Neuronal stem cell (in vitro differentiated cells): ENCODE data around the gene IGF2BP3.

Source experiments
- DNase-seq: peaks from one replicate; pipeline ENCODE4 v3.0.0-alpha.2; 2013; ENCODE audit warnings: low spot score
- H2AFZ ChIP-seq: one replicate; pipeline ENCODE4 v1.6.1; 2013; ENCODE audit warnings: mild to moderate bottlenecking, low read length, inconsistent platforms
- H2AK5ac ChIP-seq: 2 replicates; pipeline ENCODE4 v1.6.1; 2013; ENCODE audit warnings: low read depth, mild to moderate bottlenecking, inconsistent platforms, low read length, moderate library complexity, mixed read lengths
- H2BK120ac ChIP-seq: 2 replicates; pipeline ENCODE4 v1.6.1; 2013; ENCODE audit warnings: low read depth, mild to moderate bottlenecking, inconsistent platforms, low read length, moderate library complexity, mixed read lengths
- H2BK12ac ChIP-seq: one replicate; pipeline ENCODE4 v1.6.1; 2013; ENCODE audit warnings: low read length, inconsistent platforms
- H2BK15ac ChIP-seq: 2 replicates; pipeline ENCODE4 v1.6.1; 2013; ENCODE audit warnings: mild to moderate bottlenecking, low read length, inconsistent platforms, mixed read lengths
- H2BK5ac ChIP-seq: one replicate; pipeline ENCODE4 v1.6.1; 2013; ENCODE audit warnings: inconsistent platforms, mild to moderate bottlenecking, low read length, moderate library complexity
- H3K14ac ChIP-seq: one replicate; pipeline ENCODE4 v1.6.1; 2013; ENCODE audit warnings: low read length, inconsistent platforms
- H3K18ac ChIP-seq: 2 replicates; pipeline ENCODE4 v1.6.1; 2013; ENCODE audit warnings: low read length, inconsistent platforms
- H3K23ac ChIP-seq: 2 replicates; pipeline ENCODE4 v1.6.1; 2013; ENCODE audit warnings: low read depth, mild to moderate bottlenecking, mixed read lengths, low read length, inconsistent platforms; ENCODE audit not compliant: poor library complexity
- H3K27ac ChIP-seq: replicated peaks from 3 replicates; pipeline ENCODE4 v1.5.1; 2013; ENCODE audit warnings: low read length, inconsistent platforms
- H3K27me3 ChIP-seq, 3 experiments: 2 replicates each; pipeline ENCODE4 v1.6.1; 2013; ENCODE audit warnings: low read length in 3 of 3, mild to moderate bottlenecking in 2 of 3, inconsistent platforms in 1 of 3, low read depth in 1 of 3, mixed read lengths in 1 of 3, moderate library complexity in 1 of 3; ENCODE audit not compliant: control insufficient read depth in 3 of 3, insufficient read depth in 3 of 3
- H3K36me3 ChIP-seq, 2 donors: replicated peaks in 1 of 2; 2 replicates each; pipeline ENCODE4 v1.6.1; 2013; ENCODE audit warnings: low read length in 2 of 2; ENCODE audit not compliant: control insufficient read depth in 2 of 2, insufficient read depth in 2 of 2
- H3K4ac ChIP-seq: 2 replicates; pipeline ENCODE4 v1.6.1; 2013; ENCODE audit warnings: inconsistent platforms, mild to moderate bottlenecking, low read length, moderate library complexity
- H3K4me1 ChIP-seq, 2 donors: 1 replicate in 1 of 2; 2 replicates in 1 of 2; pipeline ENCODE4 v1.6.1; 2013; ENCODE audit warnings: low read length in 2 of 2, low read depth in 1 of 2; ENCODE audit not compliant: control insufficient read depth in 2 of 2, insufficient read depth in 1 of 2
- H3K4me2 ChIP-seq: one replicate; pipeline ENCODE4 v1.6.1; 2013; ENCODE audit warnings: mild to moderate bottlenecking, low read length, inconsistent platforms; ENCODE audit not compliant: insufficient read depth, poor library complexity, severe bottlenecking
- H3K4me3 ChIP-seq, 2 donors: 2 replicates each; pipeline ENCODE4 v1.5.1; 2013; ENCODE audit warnings: low read length in 2 of 2, mild to moderate bottlenecking in 2 of 2, inconsistent platforms in 1 of 2, moderate library complexity in 1 of 2
- H3K79me1 ChIP-seq: one replicate; pipeline ENCODE4 v1.6.1; 2013; ENCODE audit warnings: low read depth, mild to moderate bottlenecking, inconsistent platforms, low read length, moderate library complexity
- H3K9ac ChIP-seq: one replicate; pipeline ENCODE4 v1.6.1; 2013; ENCODE audit warnings: mild to moderate bottlenecking, low read depth, low read length, inconsistent platforms; ENCODE audit not compliant: poor library complexity
- H3K9me3 ChIP-seq, 2 donors: replicated peaks in 1 of 2; 2 replicates each; pipeline versions ENCODE3 to v1.6.1; 2013; ENCODE audit warnings: low read length in 2 of 2, mild to moderate bottlenecking in 2 of 2, inconsistent platforms in 1 of 2, low read depth in 1 of 2, mixed read lengths in 1 of 2, moderate library complexity in 1 of 2; ENCODE audit not compliant: control insufficient read depth in 2 of 2, insufficient read depth in 1 of 2
- H4K8ac ChIP-seq: one replicate; pipeline ENCODE4 v1.6.1; 2013; ENCODE audit warnings: low read depth, mild to moderate bottlenecking, inconsistent platforms, low read length, moderate library complexity
- H4K91ac ChIP-seq: one replicate; pipeline ENCODE4 v1.6.1; 2013; ENCODE audit warnings: low read length, low read depth, mild to moderate bottlenecking, inconsistent platforms; ENCODE audit not compliant: poor library complexity
- WGBS, 2 donors: extraction: QIAGEN DNeasy Blood & Tissue Kit; methylation state at CpG; one replicate each; pipeline ENCODE4 v1.1.7; 2013; ENCODE audit warnings: missing lambda C conversion rate in 2 of 2, mixed read lengths in 1 of 2; ENCODE audit not compliant: insufficient read length in 2 of 2, insufficient replicate concordance in 1 of 2; ENCODE audit errors: extremely low coverage in 2 of 2; 5-methylcytosine and 5-hydroxymethylcytosine counted together

The IGF2BP3 gene

DNA sequence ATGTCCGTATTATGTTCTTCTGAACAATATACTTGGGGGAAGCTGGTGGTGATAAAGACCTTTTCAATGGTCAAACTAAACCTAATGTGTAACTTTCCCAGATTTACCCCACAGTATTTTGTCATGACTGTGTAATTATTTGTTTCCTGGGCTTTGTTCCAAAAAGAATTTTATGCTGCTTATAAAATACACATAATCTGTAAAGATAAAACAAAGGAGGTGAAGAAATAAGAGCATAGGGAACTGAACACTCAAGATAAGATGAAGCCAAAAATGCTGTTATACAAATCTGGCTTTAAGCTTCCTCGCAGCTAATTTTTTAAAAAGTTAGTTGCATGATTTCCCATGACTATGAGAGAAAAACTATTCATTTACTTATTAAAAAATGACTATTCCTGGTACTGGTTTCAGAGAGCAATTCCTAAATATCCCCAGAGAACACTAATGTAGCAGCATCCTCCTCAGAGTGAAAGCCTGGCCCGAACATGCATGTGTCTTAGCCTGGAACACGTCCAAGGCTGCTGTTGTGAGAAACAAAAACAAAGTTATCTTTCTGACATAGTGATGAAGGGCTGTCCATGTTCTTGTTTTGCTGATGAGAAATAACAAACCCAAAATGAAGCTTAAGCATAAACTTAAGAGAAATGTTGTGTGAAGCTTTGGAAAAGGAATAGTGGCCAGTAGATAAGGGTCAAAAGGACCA lies 137.2 kb downstream of the IGF2BP3 start:
- H3K79me1 ChIP-seq, result peaks cover 1% of the 10 kb centered on the region
- H2AK5ac ChIP-seq, result no peak overlapping the region
- H2BK12ac ChIP-seq, result no peak overlapping the region
- no peak overlapping the region for H3K14ac ChIP-seq
- WGBS, 2 donors, result no CpG with 5 or more reads among the region's 4 CpGs
- H3K27me3 ChIP-seq, result no peaks in the 10 kb centered on the region
- H4K91ac ChIP-seq, result no peak overlapping the region
- H3K4ac ChIP-seq, result no peak overlapping the region
- DNase-seq, result no peak
- H2AFZ ChIP-seq, result no peak overlapping the region
- H3K23ac ChIP-seq, result no peak overlapping the region
- no peaks in the 10 kb centered on the region for H3K4me1 ChIP-seq
- H2BK5ac ChIP-seq, result no peak overlapping the region
- no peak overlapping the region for H2BK120ac ChIP-seq
- no peak overlapping the region for H3K4me3 ChIP-seq
- no peak overlapping the region for H3K18ac ChIP-seq
- H3K4me2 ChIP-seq, result no peak overlapping the region
- H2BK15ac ChIP-seq, result no peak overlapping the region
- no peak overlapping the region for H3K27ac ChIP-seq
- peaks cover 3 to 6% of the 10 kb centered on the region in 2 donors for H3K9me3 ChIP-seq
- no peak overlapping the region for H3K9ac ChIP-seq
- no peak overlapping the region for H4K8ac ChIP-seq
- H3K36me3 ChIP-seq, result peaks cover 35 to 95% of the 10 kb centered on the region in 2 donors

DNA sequence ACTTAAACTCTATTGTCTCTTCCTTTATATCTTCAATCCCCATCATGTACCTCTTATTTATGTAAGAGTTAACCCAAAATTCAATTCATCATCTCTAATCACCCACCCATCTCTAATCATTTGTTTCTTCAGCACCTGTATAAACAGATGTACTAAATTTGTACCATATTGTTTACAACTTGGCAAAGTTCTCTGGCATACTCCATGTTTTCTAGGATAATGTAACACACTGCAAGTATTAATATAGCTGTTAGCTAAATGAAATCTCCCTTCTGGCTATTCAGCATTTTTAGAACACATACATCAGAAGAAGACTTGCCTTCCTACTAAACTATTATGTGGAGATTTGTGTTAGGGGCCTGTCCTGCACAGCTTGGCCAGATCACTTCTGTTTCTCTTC lies 138.1 kb downstream of the IGF2BP3 start:
- H3K4ac ChIP-seq, result no peak overlapping the region
- H3K79me1 ChIP-seq, result peaks cover 1% of the 10 kb centered on the region
- no peak overlapping the region for H3K14ac ChIP-seq
- no peak overlapping the region for H3K9ac ChIP-seq
- H2BK12ac ChIP-seq, result no peak overlapping the region
- H2AFZ ChIP-seq, result no peak overlapping the region
- H3K4me2 ChIP-seq, result no peak overlapping the region
- DNase-seq, result no peak
- H3K18ac ChIP-seq, result no peak overlapping the region
- no peak overlapping the region for H3K4me3 ChIP-seq
- no peak overlapping the region for H4K91ac ChIP-seq
- no peak overlapping the region for H2BK5ac ChIP-seq
- no peak overlapping the region for H4K8ac ChIP-seq
- peaks cover 2 to 6% of the 10 kb centered on the region in 2 donors for H3K9me3 ChIP-seq
- H2BK15ac ChIP-seq, result no peak overlapping the region
- H3K36me3 ChIP-seq, result peaks cover 32 to 94% of the 10 kb centered on the region in 2 donors
- no peaks in the 10 kb centered on the region for H3K27me3 ChIP-seq
- H3K27ac ChIP-seq, result no peak overlapping the region
- H2AK5ac ChIP-seq, result no peak overlapping the region
- H3K4me1 ChIP-seq, result no peaks in the 10 kb centered on the region
- H3K23ac ChIP-seq, result no peak overlapping the region
- H2BK120ac ChIP-seq, result no peak overlapping the region

DNA sequence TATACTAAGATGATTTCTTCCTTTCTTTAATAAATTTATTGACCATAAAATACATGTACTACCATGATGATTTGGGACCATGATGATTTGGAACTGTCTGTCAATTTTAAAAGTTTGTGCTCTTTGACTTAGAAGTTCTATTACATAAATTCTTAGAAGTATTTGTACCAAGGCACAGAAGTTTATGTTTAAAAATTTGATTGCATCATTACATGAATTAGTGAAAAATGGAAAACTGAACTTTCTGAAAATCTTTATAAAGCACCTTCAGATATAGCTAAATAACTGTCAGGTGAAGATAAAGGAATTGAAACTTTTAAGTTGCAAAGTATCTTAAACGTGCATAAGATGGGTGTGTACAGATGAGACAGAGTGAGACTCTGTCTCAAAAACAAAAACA lies 139.2 kb downstream of the IGF2BP3 start:
- Histone ChIP-seq H3K9me3 (peaks cover 2 to 6% of the 10 kb centered on the region in 2 donors), H3K23ac (no peak overlapping the region), H4K91ac (no peak overlapping the region), H3K18ac (no peak overlapping the region), H3K4me2 (no peak overlapping the region), H4K8ac (no peak overlapping the region), H2BK120ac (no peak overlapping the region), H3K27me3 (no peaks in the 10 kb centered on the region), H2BK12ac (no peak overlapping the region), H2AK5ac (no peak overlapping the region), H3K36me3 (peaks cover 27 to 83% of the 10 kb centered on the region in 2 donors), H3K4me3 (no peak overlapping the region), H3K27ac (no peak overlapping the region), H3K4ac (no peak overlapping the region), H3K9ac (no peak overlapping the region), H3K14ac (no peak overlapping the region), H3K4me1 (no peaks in the 10 kb centered on the region), H3K79me1 (peaks cover 1% of the 10 kb centered on the region), H2BK15ac (no peak overlapping the region), H2AFZ (no peak overlapping the region), H2BK5ac (no peak overlapping the region)
- DNase-seq, result no peak
- no CpG with 5 or more reads among the region's 1 CpG for WGBS, 2 donors

DNA sequence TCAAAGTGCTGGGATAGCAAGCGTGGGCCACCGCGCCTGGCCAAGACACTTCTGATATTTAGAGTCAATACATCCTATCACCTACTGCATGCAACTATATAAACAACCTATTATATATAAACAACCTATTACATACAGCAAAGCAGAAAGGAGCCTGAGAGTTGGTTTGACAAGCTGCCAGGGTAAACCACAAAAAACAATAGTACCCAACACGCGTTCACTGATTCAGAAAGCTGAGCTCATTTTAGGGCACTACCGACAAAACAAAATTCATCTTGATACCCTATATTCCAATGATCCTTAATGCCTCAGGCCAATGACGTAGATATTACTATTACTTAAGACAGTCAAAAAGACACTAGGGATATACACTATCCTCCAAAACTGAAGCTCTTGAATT lies 154.9 kb downstream of the IGF2BP3 start:
- H3K27me3 ChIP-seq, result no peaks in the 10 kb centered on the region
- H3K18ac ChIP-seq, result no peak overlapping the region
- H2BK15ac ChIP-seq, result no peak overlapping the region
- no peak overlapping the region for H3K14ac ChIP-seq
- no peak overlapping the region for H2BK120ac ChIP-seq
- WGBS, 2 donors, result no CpG with 5 or more reads among the region's 7 CpGs
- H3K79me1 ChIP-seq, result no peaks in the 10 kb centered on the region
- H3K9me3 ChIP-seq, result no peaks in the 10 kb centered on the region
- no peak overlapping the region for H2AFZ ChIP-seq
- H3K4ac ChIP-seq, result no peak overlapping the region
- no peak overlapping the region for H4K8ac ChIP-seq
- no peaks in the 10 kb centered on the region for H3K4me1 ChIP-seq
- H2BK5ac ChIP-seq, result no peak overlapping the region
- peaks cover 45 to 100% of the 10 kb centered on the region in 2 donors for H3K36me3 ChIP-seq
- H3K4me2 ChIP-seq, result no peak overlapping the region
- H3K23ac ChIP-seq, result no peak overlapping the region
- H3K27ac ChIP-seq, result no peak overlapping the region
- H4K91ac ChIP-seq, result no peak overlapping the region
- no peak for DNase-seq
- no peak overlapping the region for H2AK5ac ChIP-seq
- H3K9ac ChIP-seq, result no peak overlapping the region
- no peak overlapping the region for H2BK12ac ChIP-seq
- H3K4me3 ChIP-seq, result no peak overlapping the region
